HL-60 (cell line): Measurements from ENCODE around the gene SLC35A1.

ENCODE experiments used
- DNase-seq, 2 experiments: peaks; one replicate each; pipeline ENCODE4 v3.0.0-alpha.2; 2010 to 2020; ENCODE audit warnings: low read depth in 1 of 2, low spot score in 1 of 2
- H3K27ac ChIP-seq: fragments of 250-450 bp; sonication (Bioruptor Pico); replicated peaks from 2 replicates; pipeline ENCODE4 v1.5.1; 2020; ENCODE audit warnings: mild to moderate bottlenecking, moderate library complexity
- H3K27me3 ChIP-seq: fragments of 250-450 bp; sonication (Bioruptor Pico); 2 replicates; pipeline ENCODE4 v1.5.1; 2021; ENCODE audit warnings: mild to moderate bottlenecking, moderate library complexity; ENCODE audit not compliant: insufficient read depth, poor library complexity, severe bottlenecking
- H3K4me3 ChIP-seq: replicated peaks from 2 replicates; pipeline ENCODE4 v1.5.1; 2011; ENCODE audit warnings: mild to moderate bottlenecking, control low read depth, low read length; ENCODE audit not compliant: insufficient read depth
- GABPA ChIP-seq: IDR thresholded peaks from 2 replicates; pipeline ENCODE4 v1.6.1; 2012; ENCODE audit warnings: low read depth
- POLR2AphosphoS5 ChIP-seq: IDR thresholded peaks from 2 replicates; pipeline ENCODE4 v1.6.1; 2012; ENCODE audit warnings: low read depth
- SPI1 ChIP-seq: IDR thresholded peaks from 2 replicates; pipeline ENCODE4 v1.6.1; 2012; ENCODE audit warnings: low read depth, mild to moderate bottlenecking, borderline replicate concordance
- long read RNA-seq: library from polyadenylated mRNA; unstranded; transcript quantifications from one replicate; pipeline ENCODE4 v2.0.0, GENCODE V29; 2020
- TF ChIP-seq, protein P1 (sequence below): IDR thresholded peaks from 2 replicates; pipeline ENCODE4 v1.6.1; 2012; ENCODE audit warnings: low read depth; ENCODE audit not compliant: insufficient replicate concordance
- TF ChIP-seq, protein P2 (sequence below): IDR thresholded peaks from one replicate; pipeline ENCODE4 v1.5.1; 2011; ENCODE audit warnings: low read length, control low read depth, inconsistent platforms; ENCODE audit not compliant: insufficient read depth

SLC35A1 gene
- long read RNA-seq, transcript SLC35A1-201 (8 exons, 1,851 nt): major isoform, 78 of 88 reads
- long read RNA-seq, partial matches to known transcripts: 8 of 88 reads
- long read RNA-seq, other reads (novel, unspliced or antisense): 0 of 88 reads

- peak; percentile 63 to 81 for DNase-seq
- Histone ChIP-seq H3K4me3 (peak within 1 kb of the TSS; percentile 86), H3K27me3 (no peaks in the 10 kb centered on the region), H3K27ac (peak within 1 kb of the TSS; percentile 92)
- TF ChIP-seq POLR2AphosphoS5 (peak; percentile 66), SPI1 (peak; percentile 50; the same call in 1 of the 2 replicates), GABPA (peak; percentile 55)
- TF ChIP-seq, protein P1, sequence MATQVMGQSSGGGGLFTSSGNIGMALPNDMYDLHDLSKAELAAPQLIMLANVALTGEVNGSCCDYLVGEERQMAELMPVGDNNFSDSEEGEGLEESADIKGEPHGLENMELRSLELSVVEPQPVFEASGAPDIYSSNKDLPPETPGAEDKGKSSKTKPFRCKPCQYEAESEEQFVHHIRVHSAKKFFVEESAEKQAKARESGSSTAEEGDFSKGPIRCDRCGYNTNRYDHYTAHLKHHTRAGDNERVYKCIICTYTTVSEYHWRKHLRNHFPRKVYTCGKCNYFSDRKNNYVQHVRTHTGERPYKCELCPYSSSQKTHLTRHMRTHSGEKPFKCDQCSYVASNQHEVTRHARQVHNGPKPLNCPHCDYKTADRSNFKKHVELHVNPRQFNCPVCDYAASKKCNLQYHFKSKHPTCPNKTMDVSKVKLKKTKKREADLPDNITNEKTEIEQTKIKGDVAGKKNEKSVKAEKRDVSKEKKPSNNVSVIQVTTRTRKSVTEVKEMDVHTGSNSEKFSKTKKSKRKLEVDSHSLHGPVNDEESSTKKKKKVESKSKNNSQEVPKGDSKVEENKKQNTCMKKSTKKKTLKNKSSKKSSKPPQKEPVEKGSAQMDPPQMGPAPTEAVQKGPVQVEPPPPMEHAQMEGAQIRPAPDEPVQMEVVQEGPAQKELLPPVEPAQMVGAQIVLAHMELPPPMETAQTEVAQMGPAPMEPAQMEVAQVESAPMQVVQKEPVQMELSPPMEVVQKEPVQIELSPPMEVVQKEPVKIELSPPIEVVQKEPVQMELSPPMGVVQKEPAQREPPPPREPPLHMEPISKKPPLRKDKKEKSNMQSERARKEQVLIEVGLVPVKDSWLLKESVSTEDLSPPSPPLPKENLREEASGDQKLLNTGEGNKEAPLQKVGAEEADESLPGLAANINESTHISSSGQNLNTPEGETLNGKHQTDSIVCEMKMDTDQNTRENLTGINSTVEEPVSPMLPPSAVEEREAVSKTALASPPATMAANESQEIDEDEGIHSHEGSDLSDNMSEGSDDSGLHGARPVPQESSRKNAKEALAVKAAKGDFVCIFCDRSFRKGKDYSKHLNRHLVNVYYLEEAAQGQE: peak; percentile 30
- TF ChIP-seq, protein P2, sequence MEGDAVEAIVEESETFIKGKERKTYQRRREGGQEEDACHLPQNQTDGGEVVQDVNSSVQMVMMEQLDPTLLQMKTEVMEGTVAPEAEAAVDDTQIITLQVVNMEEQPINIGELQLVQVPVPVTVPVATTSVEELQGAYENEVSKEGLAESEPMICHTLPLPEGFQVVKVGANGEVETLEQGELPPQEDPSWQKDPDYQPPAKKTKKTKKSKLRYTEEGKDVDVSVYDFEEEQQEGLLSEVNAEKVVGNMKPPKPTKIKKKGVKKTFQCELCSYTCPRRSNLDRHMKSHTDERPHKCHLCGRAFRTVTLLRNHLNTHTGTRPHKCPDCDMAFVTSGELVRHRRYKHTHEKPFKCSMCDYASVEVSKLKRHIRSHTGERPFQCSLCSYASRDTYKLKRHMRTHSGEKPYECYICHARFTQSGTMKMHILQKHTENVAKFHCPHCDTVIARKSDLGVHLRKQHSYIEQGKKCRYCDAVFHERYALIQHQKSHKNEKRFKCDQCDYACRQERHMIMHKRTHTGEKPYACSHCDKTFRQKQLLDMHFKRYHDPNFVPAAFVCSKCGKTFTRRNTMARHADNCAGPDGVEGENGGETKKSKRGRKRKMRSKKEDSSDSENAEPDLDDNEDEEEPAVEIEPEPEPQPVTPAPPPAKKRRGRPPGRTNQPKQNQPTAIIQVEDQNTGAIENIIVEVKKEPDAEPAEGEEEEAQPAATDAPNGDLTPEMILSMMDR: no peak
Measured at GRCh38 chr6:87472525-87473418, at the start of gene SLC35A1. SLC35A1 (plus strand) TSS chr6:87472974; CDS start chr6:87473004, 30 bp downstream.

- H3K4me3 ChIP-seq: no peak overlapping the region
Measured at GRCh38 chr6:87426789-87427188, 46.0 kb upstream of the SLC35A1 start.

GRCh38 chr6:87430499-87430898 lies 42.3 kb upstream of the SLC35A1 start:
- TF ChIP-seq SPI1 (no peak), POLR2AphosphoS5 (no peak), GABPA (no peak)
- TF ChIP-seq, protein P2: no peak
- TF ChIP-seq, protein P1: no peak
- H3K27ac ChIP-seq: no peak overlapping the region
- no peak for DNase-seq
- H3K4me3 ChIP-seq: no peak overlapping the region
- no peaks in the 10 kb centered on the region for H3K27me3 ChIP-seq

More at GRCh38 chr6:87426789-87427188, 46.0 kb upstream of the SLC35A1 start:
- Histone ChIP-seq H3K27me3 (no peaks in the 10 kb centered on the region), H3K27ac (no peak overlapping the region)
- TF ChIP-seq, protein P1: no peak
- no peak for TF ChIP-seq POLR2AphosphoS5
- no peak for TF ChIP-seq SPI1
- TF ChIP-seq, protein P2: no peak
- no peak for TF ChIP-seq GABPA
- DNase-seq: no peak
